Measurements from ENCODE around the gene KRTAP25-1. TPM values are rescaled to one million over a fixed set of nuclear protein-coding genes. Genes with fewer than 3 reads are reported as not detected.

The KRTAP25-1 gene
- total and polyA plus RNA-seq, 10 of the 15 experiments (the other 5 are each of a cell fraction or from before 2014, with no cell fraction given) = not detected

- ChIA-PET CTCF (no interaction called here), RAD21 (ENCODE audit: unreplicated experiment) (no interaction called here), SMC1A (ENCODE audit: uncharacterized antibody, unreplicated experiment) (interaction anchor here (0.5 kb wide), 1 partner anchor 24 kb away, joined by 3 read pairs; no protein-coding TSS in a partner anchor), POLR2A (no interaction called here)
- Histone ChIP-seq H4K20me1 (ENCODE audit: control insufficient read depth, insufficient read depth) (no peaks in the 10 kb centered on the region), H3K9me3 (replicated peaks; ENCODE audit: control insufficient read depth, insufficient read depth, low read length) (no peaks in the 10 kb centered on the region), H2AFZ (ENCODE audit: control insufficient read depth, low read depth, low read length) (no peak overlapping the region), H3K27ac (ENCODE audit: control insufficient read depth, insufficient read depth) (no peak overlapping the region), H3K4me2 (ENCODE audit: control insufficient read depth, insufficient read depth) (no peak overlapping the region), H3K79me2 (ENCODE audit: control insufficient read depth, insufficient read depth, low read length) (no peaks in the 10 kb centered on the region), H3K9ac (ENCODE audit: control insufficient read depth, insufficient read depth, low read length) (no peak overlapping the region), H3K27me3 (replicated peaks in 1 of 2; ENCODE audit: control insufficient read depth in 2 of 2, insufficient read depth in 2 of 2, low read length in 1 of 2) (no peaks in the 10 kb centered on the region), H3K4me1 (ENCODE audit: control insufficient read depth, insufficient read depth, low read length) (no peaks in the 10 kb centered on the region), H3K36me3 (ENCODE audit: control insufficient read depth in 2 of 2, insufficient read depth in 2 of 2, low read length in 1 of 2) (no peaks in the 10 kb centered on the region), H3K4me3 (no peak overlapping the region)
- DNase-seq (ENCODE audit: low read depth, low spot score) (no peak), ATAC-seq (peak; percentile 32; the same call in 1 of the 3 replicates), FAIRE-seq (no peak)
- intact Hi-C loops (cut with micrococcal nuclease; ENCODE audit: unreplicated experiment) = no loop called here
- 20% methylated on average over 5 of the region's 5 CpGs for WGBS (ENCODE audit: insufficient coverage, insufficient replicate concordance, low lambda C conversion rate, missing lambda C conversion rate)
- peak in 1 of 3 experiments; percentile 29; a peak in 2 of 6 replicates for TF ChIP-seq CTCF (IDR thresholded peaks at IDR 0.05 in 2 of 3, conservative IDR thresholded peaks at IDR 0.05 in 1 of 3; ENCODE audit: control insufficient read depth in 2 of 3, extremely low read depth in 1 of 3, insufficient read depth in 1 of 3, low read depth in 3 of 3, low read length in 3 of 3)
- no peak for TF ChIP-seq FOXM1 (IDR thresholded peaks at IDR 0.05; ENCODE audit: low read depth, low read length)
- TF ChIP-seq BHLHE40 (IDR thresholded peaks at IDR 0.05; ENCODE audit: borderline replicate concordance in 1 of 2, low read depth in 2 of 2, low read length in 1 of 2) = no peak
- BruUV-seq (replicated peaks) = no TSS peak
- in situ Hi-C loops (cut with MboI) = no loop called here
Measured at GRCh38 chr21:30268608-30269197, 20.6 kb downstream of the KRTAP25-1 start.

DNA sequence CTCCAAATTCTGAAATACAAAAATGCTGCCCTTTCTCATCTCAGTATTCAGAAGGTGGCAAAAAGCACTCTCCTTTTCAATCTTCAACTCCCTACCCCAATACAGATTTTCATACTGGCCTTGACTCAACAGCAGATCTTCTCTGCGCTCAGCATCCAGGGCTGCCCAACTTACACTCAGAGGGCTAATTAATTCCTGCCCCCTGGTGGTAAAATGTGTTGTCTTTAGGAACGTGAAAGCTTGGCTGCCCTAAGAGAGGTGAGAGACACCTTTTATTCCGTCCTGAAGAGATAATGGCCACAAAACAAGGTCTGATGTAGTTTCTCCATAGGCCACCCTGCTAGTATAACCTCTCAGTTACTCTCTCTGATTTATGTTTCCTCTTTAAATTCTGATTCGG lies 31.5 kb downstream of the KRTAP25-1 start:
- BruUV-seq (replicated peaks) = no TSS peak
- H2AFZ ChIP-seq (ENCODE audit: control insufficient read depth, low read depth, low read length) = no peak overlapping the region
- CTCF ChIA-PET = no interaction called here
- H3K9ac ChIP-seq (ENCODE audit: control insufficient read depth, insufficient read depth, low read length) = no peak overlapping the region
- H3K9me3 ChIP-seq (replicated peaks; ENCODE audit: control insufficient read depth, insufficient read depth, low read length) = no peaks in the 10 kb centered on the region
- in situ Hi-C loops (cut with MboI) = loop anchor here (10.0 kb wide), 1 partner anchor 57 kb away; no protein-coding TSS in a partner anchor
- intact Hi-C loops (cut with micrococcal nuclease; ENCODE audit: unreplicated experiment) = no loop called here
- DNase-seq (ENCODE audit: low read depth, low spot score) = no peak
- TF ChIP-seq EP300 (IDR thresholded peaks at IDR 0.05; ENCODE audit: borderline replicate concordance in 1 of 2, control insufficient read depth in 1 of 2, low read depth in 2 of 2, low read length in 2 of 2) (no peak), EGR1 (IDR thresholded peaks at IDR 0.05; ENCODE audit: borderline replicate concordance in 1 of 2, low read depth in 2 of 2, low read length in 2 of 2) (no peak), PKNOX1 (IDR thresholded peaks at IDR 0.05) (no peak)
- TF ChIP-seq, protein P1, sequence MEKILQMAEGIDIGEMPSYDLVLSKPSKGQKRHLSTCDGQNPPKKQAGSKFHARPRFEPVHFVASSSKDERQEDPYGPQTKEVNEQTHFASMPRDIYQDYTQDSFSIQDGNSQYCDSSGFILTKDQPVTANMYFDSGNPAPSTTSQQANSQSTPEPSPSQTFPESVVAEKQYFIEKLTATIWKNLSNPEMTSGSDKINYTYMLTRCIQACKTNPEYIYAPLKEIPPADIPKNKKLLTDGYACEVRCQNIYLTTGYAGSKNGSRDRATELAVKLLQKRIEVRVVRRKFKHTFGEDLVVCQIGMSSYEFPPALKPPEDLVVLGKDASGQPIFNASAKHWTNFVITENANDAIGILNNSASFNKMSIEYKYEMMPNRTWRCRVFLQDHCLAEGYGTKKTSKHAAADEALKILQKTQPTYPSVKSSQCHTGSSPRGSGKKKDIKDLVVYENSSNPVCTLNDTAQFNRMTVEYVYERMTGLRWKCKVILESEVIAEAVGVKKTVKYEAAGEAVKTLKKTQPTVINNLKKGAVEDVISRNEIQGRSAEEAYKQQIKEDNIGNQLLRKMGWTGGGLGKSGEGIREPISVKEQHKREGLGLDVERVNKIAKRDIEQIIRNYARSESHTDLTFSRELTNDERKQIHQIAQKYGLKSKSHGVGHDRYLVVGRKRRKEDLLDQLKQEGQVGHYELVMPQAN (conservative IDR thresholded peaks at IDR 0.05) = no peak
- H3K36me3 ChIP-seq (ENCODE audit: control insufficient read depth in 2 of 2, insufficient read depth in 2 of 2, low read length in 1 of 2) = no peaks in the 10 kb centered on the region
- SMC1A ChIA-PET (ENCODE audit: uncharacterized antibody, unreplicated experiment) = no interaction called here
- no peak overlapping the region for H3K27ac ChIP-seq (ENCODE audit: control insufficient read depth, insufficient read depth)
- POLR2A ChIA-PET = no interaction called here
- no peaks in the 10 kb centered on the region for H3K4me1 ChIP-seq (ENCODE audit: control insufficient read depth, insufficient read depth, low read length)
- H3K4me3 ChIP-seq = no peak overlapping the region
- FAIRE-seq = no peak
- H3K79me2 ChIP-seq (ENCODE audit: control insufficient read depth, insufficient read depth, low read length) = no peaks in the 10 kb centered on the region
- RAD21 ChIA-PET (ENCODE audit: unreplicated experiment) = no interaction called here
- H3K27me3 ChIP-seq (replicated peaks in 1 of 2; ENCODE audit: control insufficient read depth in 2 of 2, insufficient read depth in 2 of 2, low read length in 1 of 2) = no peaks in the 10 kb centered on the region
- H3K4me2 ChIP-seq (ENCODE audit: control insufficient read depth, insufficient read depth) = no peak overlapping the region
- peak; percentile 66 for ATAC-seq
- H4K20me1 ChIP-seq (ENCODE audit: control insufficient read depth, insufficient read depth) = no peaks in the 10 kb centered on the region
- 16% methylated on average over 4 of the region's 4 CpGs for WGBS (ENCODE audit: insufficient coverage, insufficient replicate concordance, low lambda C conversion rate, missing lambda C conversion rate)
